Tibial nerve (tissue), 4 donors: ENCODE results near the gene CDH20.

Source experiments
- CTCF ChIP-seq, 5 experiments: fragments of 200-600 bp in 3 of 5; fragments of 450-650 bp in 2 of 5; sonication (generic) in 3 of 5; IDR thresholded peaks; one replicate each; pipeline ENCODE4 v1.5.1; 2016 to 2019; ENCODE audit warnings: antibody characterized with exemption in 5 of 5, mild to moderate bottlenecking in 3 of 5, moderate library complexity in 2 of 5
- EP300 ChIP-seq, 2 donors: sonication (generic); formaldehyde crosslinking; IDR thresholded peaks; one replicate each; pipeline ENCODE4 v1.6.1; 2017; ENCODE audit warnings: antibody characterized with exemption in 2 of 2, mild to moderate bottlenecking in 1 of 2
- POLR2A ChIP-seq, 2 donors: fragments of 450-650 bp; IDR thresholded peaks; one replicate each; pipeline ENCODE4 v1.6.1; 2017; ENCODE audit warnings: antibody characterized with exemption in 2 of 2, mild to moderate bottlenecking in 2 of 2, moderate library complexity in 2 of 2

- TF ChIP-seq EP300 (IDR thresholded peaks at IDR 0.05) (no peak), POLR2A (IDR thresholded peaks at IDR 0.05) (no peak), CTCF (IDR thresholded peaks at IDR 0.05) (no peak)
Measured at GRCh38 chr18:61459896-61460648, 126.8 kb downstream of the CDH20 start.
